Heart left ventricle (tissue), 13 donors: ENCODE results near the gene MYO1G.

Experiments
- POLR2A ChIP-seq, 2 donors: fragments of 450-650 bp; IDR thresholded peaks; one replicate each; pipeline ENCODE4 v1.6.1; 2017; ENCODE audit warnings: antibody characterized with exemption in 2 of 2, mild to moderate bottlenecking in 2 of 2, moderate library complexity in 2 of 2
- TF ChIP-seq, protein P1 (sequence below), 12 donors: fragments of 200-600 bp; sonication (generic) in 4 of 12; IDR thresholded peaks; one replicate each; pipeline versions ENCODE4 v1.5.0 to v1.8.0; 2018 to 2022; ENCODE audit warnings: antibody characterized with exemption in 12 of 12, mild to moderate bottlenecking in 5 of 12
- donor health status: ischemic (EF 13 %, LVEDD 7.1; RV severe dilation, severe dysfunction).
- donor health status: DM: no; HTN: yes; CAD: no.
- donor health status: DM: no; HTN: no; CAD: no.
- donor health status: ischemic (EF 25% LVEDD 6.9; RV normal size, moderate dysfunction).
- donor health status: ischemic (EF 25% LVEDD 5.7; RV mildly dilated, moderate dysfunction).
- donor health status: ischemic (EF 35%, LVEDD 5.7; RV mildly dilated, moderate dysfunction).
- donor health status: nonischemic (EF 11% LVEDD 7.7; RV severe dilation, severe dysfunction).
- donor health status: DM: yes; HTN: yes; CAD: no.
- donor health status: PGD.
- donor health status: ischemic (EF 29% LVEDD 5.4; RV normal size, mild dysfunction).
- donor health status: nonischemic (EF 23%, LVEDD 6.1; RV moderate dilation, normal function).

DNA sequence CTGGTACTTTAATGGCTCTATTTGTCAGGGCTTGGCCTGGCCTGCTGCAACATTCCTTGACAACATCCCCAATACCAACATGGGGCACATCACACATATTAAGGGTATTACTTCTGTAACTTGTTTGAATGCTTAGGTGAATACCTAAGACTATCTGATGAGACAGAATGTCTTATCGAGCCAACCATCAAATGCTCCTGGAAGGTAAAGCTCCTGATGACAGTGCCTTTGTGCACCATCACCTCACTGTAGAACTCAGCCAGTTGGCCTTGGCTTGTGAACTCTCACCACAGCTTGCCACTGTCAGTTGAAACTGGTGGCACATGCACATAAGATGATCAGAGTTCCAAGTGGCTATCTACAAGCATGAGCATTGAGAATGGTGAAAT is 3.7 kb upstream of the MYO1G start:
- TF ChIP-seq, protein P1, sequence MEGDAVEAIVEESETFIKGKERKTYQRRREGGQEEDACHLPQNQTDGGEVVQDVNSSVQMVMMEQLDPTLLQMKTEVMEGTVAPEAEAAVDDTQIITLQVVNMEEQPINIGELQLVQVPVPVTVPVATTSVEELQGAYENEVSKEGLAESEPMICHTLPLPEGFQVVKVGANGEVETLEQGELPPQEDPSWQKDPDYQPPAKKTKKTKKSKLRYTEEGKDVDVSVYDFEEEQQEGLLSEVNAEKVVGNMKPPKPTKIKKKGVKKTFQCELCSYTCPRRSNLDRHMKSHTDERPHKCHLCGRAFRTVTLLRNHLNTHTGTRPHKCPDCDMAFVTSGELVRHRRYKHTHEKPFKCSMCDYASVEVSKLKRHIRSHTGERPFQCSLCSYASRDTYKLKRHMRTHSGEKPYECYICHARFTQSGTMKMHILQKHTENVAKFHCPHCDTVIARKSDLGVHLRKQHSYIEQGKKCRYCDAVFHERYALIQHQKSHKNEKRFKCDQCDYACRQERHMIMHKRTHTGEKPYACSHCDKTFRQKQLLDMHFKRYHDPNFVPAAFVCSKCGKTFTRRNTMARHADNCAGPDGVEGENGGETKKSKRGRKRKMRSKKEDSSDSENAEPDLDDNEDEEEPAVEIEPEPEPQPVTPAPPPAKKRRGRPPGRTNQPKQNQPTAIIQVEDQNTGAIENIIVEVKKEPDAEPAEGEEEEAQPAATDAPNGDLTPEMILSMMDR (IDR thresholded peaks at IDR 0.05), result no peak
- TF ChIP-seq POLR2A (IDR thresholded peaks at IDR 0.05), result no peak
